Measurements from ENCODE around the gene ACO2. TPM values are rescaled to one million over a fixed set of nuclear protein-coding genes. Genes with fewer than 3 reads are reported as not detected.
A peak's percentile ranks its signal among the peaks of the same experiment; 100 is the strongest.
"Not testable (repeated sequence)": the region's sequence is repeated elsewhere in the genome, so short reads cannot be mapped to it uniquely, and the experiment has no call there.

The ACO2 gene
- total RNA-seq, 1 donor from 2014 or later, result 83.5 TPM

DNA sequence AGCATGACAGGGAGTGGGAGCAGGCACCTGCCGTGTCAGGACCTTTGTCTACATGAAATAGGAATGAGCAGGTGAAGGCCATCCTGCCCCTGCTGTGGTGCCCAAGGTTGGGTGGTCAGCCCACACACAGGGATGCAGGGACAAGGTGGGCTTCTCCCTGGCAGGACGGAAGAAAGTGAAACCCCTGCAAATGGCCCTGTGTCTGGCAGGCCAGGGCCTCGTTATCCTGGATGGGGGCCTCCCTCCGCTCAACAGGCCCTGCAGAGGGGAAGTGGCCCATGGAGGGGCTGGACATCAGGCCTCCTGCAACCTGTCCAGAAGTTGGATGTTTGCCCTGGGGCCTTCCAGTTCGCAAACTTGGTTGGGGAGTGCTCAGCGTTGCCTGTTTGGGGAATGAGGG is 37.3 kb upstream of the ACO2 start:
- Mint-ChIP-seq H3K4me3 (ENCODE audit: unreplicated experiment) (peak overlapping the region; percentile 26), H3K9me3 (ENCODE audit: unreplicated experiment) (no peaks in the 10 kb centered on the region), H3K27ac (ENCODE audit: unreplicated experiment) (no peak overlapping the region), H3K36me3 (ENCODE audit: low read depth, unreplicated experiment) (peaks cover 18% of the 10 kb centered on the region), H3K27me3 (ENCODE audit: unreplicated experiment) (peaks cover 6% of the 10 kb centered on the region), H3K4me1 (ENCODE audit: unreplicated experiment) (no peaks in the 10 kb centered on the region)
- TF ChIP-seq CTCF (IDR thresholded peaks at IDR 0.05; ENCODE audit: unreplicated experiment), result no peak
- no peak for DNase-seq (ENCODE audit: low spot score)

DNA sequence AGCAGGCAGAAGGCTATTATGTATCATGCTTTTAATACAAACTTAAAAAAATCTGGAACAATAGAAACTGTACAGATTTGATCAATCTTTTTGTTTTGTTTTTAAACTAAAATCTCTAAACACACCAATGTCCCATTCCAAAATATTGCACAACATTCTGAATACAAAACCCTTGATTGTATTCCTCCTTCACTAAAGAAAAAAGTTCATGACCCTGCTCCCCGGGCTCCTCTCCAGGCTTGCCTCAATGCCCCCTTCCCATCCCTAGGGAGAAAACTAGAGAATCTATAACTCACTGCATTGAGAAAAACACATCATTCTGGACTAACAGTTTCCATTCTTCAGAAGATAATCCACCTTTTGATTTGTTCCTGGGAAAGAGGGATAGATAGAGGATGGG is 35.4 kb upstream of the ACO2 start:
- not testable (repeated sequence) for DNase-seq (ENCODE audit: low spot score); H3K27ac Mint-ChIP-seq (ENCODE audit: unreplicated experiment); H3K4me1 Mint-ChIP-seq (ENCODE audit: unreplicated experiment); H3K27me3 Mint-ChIP-seq (ENCODE audit: unreplicated experiment); H3K4me3 Mint-ChIP-seq (ENCODE audit: unreplicated experiment); H3K9me3 Mint-ChIP-seq (ENCODE audit: unreplicated experiment)
- peaks cover 17% of the 10 kb centered on the region for H3K36me3 Mint-ChIP-seq (ENCODE audit: low read depth, unreplicated experiment)

- not testable (repeated sequence) for DNase-seq (ENCODE audit: low spot score); H3K27me3 Mint-ChIP-seq (ENCODE audit: unreplicated experiment); H3K9me3 Mint-ChIP-seq (ENCODE audit: unreplicated experiment); H3K4me3 Mint-ChIP-seq (ENCODE audit: unreplicated experiment); H3K4me1 Mint-ChIP-seq (ENCODE audit: unreplicated experiment); H3K27ac Mint-ChIP-seq (ENCODE audit: unreplicated experiment)
- peaks cover 17% of the 10 kb centered on the region for H3K36me3 Mint-ChIP-seq (ENCODE audit: low read depth, unreplicated experiment)
These were observed 34.4 kb upstream of the ACO2 start for GRCh38 chr22:41434361-41435003.

- peaks cover 4% of the 10 kb centered on the region for H3K27me3 Mint-ChIP-seq (ENCODE audit: unreplicated experiment)
- TF ChIP-seq CTCF (IDR thresholded peaks at IDR 0.05; ENCODE audit: unreplicated experiment), result no peak
- peaks cover 17% of the 10 kb centered on the region for H3K36me3 Mint-ChIP-seq (ENCODE audit: low read depth, unreplicated experiment)
- H3K27ac Mint-ChIP-seq (ENCODE audit: unreplicated experiment), result no peak overlapping the region
- H3K9me3 Mint-ChIP-seq (ENCODE audit: unreplicated experiment), result no peaks in the 10 kb centered on the region
- no peaks in the 10 kb centered on the region for H3K4me1 Mint-ChIP-seq (ENCODE audit: unreplicated experiment)
- peak overlapping the region; percentile 31 for H3K4me3 Mint-ChIP-seq (ENCODE audit: unreplicated experiment)
- DNase-seq (ENCODE audit: low spot score), result no peak
These were observed 33.4 kb upstream of the ACO2 start for GRCh38 chr22:41435560-41435959.

DNA sequence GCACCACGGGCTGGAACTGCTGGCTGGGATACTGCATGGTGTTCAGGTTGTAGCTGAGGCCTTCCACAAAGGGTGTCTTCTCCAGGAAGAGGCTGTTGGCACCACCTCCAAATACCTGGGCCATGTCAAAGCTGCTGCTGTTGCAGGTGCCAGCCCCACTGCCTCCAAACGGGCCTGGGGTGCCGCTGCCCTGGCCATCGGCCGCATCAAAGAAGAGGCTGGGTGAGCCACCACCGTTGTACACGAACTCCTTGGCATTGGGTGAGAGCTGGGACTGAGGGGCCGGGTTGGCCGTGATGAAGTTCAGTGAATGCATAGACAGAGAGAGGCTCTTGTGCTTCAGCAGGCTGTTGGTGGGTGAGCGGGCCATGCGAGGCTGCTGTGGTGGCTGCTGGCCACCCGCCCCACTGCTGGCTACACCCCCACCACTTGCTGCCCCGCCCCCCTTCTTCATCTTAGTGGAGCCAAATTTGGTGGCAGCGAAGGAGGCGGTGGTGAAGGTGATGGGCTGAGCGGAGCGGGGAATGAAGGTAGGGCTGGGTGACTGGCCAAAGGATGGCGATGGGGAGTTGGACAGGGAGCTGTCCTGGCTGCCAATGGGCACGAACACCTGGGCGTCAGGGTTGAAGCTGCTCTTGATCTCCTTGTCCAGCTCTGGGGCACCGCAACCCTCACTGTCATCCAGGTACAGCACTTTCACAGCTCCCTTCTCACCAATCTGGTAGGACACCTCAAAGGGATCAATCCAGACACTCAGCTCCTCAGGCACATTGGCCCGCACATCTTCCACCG is 32.4 kb upstream of the ACO2 start:
- H3K4me1 Mint-ChIP-seq (ENCODE audit: unreplicated experiment), result no peaks in the 10 kb centered on the region
- peaks cover 17% of the 10 kb centered on the region for H3K36me3 Mint-ChIP-seq (ENCODE audit: low read depth, unreplicated experiment)
- no peak overlapping the region for H3K4me3 Mint-ChIP-seq (ENCODE audit: unreplicated experiment)
- no peak for TF ChIP-seq CTCF (IDR thresholded peaks at IDR 0.05; ENCODE audit: unreplicated experiment)
- no peak for DNase-seq (ENCODE audit: low spot score)
- no peaks in the 10 kb centered on the region for H3K9me3 Mint-ChIP-seq (ENCODE audit: unreplicated experiment)
- H3K27me3 Mint-ChIP-seq (ENCODE audit: unreplicated experiment), result peaks cover 3% of the 10 kb centered on the region
- no peak overlapping the region for H3K27ac Mint-ChIP-seq (ENCODE audit: unreplicated experiment)

GRCh38 chr22:41437198-41437597 is 31.7 kb upstream of the ACO2 start:
- no peaks in the 10 kb centered on the region for H3K27me3 Mint-ChIP-seq (ENCODE audit: unreplicated experiment)
- H3K36me3 Mint-ChIP-seq (ENCODE audit: low read depth, unreplicated experiment), result peaks cover 17% of the 10 kb centered on the region
- DNase-seq (ENCODE audit: low spot score), result no peak
- no peak overlapping the region for H3K27ac Mint-ChIP-seq (ENCODE audit: unreplicated experiment)
- no peak for TF ChIP-seq CTCF (IDR thresholded peaks at IDR 0.05; ENCODE audit: unreplicated experiment)
- H3K4me1 Mint-ChIP-seq (ENCODE audit: unreplicated experiment), result no peaks in the 10 kb centered on the region
- no peak overlapping the region for H3K4me3 Mint-ChIP-seq (ENCODE audit: unreplicated experiment)
- H3K9me3 Mint-ChIP-seq (ENCODE audit: unreplicated experiment), result no peaks in the 10 kb centered on the region

GRCh38 chr22:41440511-41440910 is 28.4 kb upstream of the ACO2 start:
- H3K27me3 Mint-ChIP-seq (ENCODE audit: unreplicated experiment); H3K4me3 Mint-ChIP-seq (ENCODE audit: unreplicated experiment); DNase-seq (ENCODE audit: low spot score); H3K9me3 Mint-ChIP-seq (ENCODE audit: unreplicated experiment); H3K27ac Mint-ChIP-seq (ENCODE audit: unreplicated experiment): not testable (repeated sequence)
- H3K36me3 Mint-ChIP-seq (ENCODE audit: low read depth, unreplicated experiment), result peaks cover 20% of the 10 kb centered on the region
- peaks cover 13% of the 10 kb centered on the region for H3K4me1 Mint-ChIP-seq (ENCODE audit: unreplicated experiment)

All from endothelial cell (in vitro differentiated cells).